Activated CD4-positive, CD25-positive, alpha-beta regulatory T cell treated with anti-CD3 and anti-CD28 coated beads, Interleukin-2, amount 50 U/mL, for 16 hours (primary cell): ENCODE results near the gene PIK3C2B.

Experiments
- DNase-seq: peaks from one replicate; pipeline ENCODE4 v3.0.0-alpha.2; 2020; ENCODE audit warnings: low read depth, low spot score

PIK3C2B gene

GRCh38 chr1:204461331-204462228 lies 33.0 kb downstream of the PIK3C2B start:
- DNase-seq = no peak

GRCh38 chr1:204460346-204460745 lies 34.3 kb downstream of the PIK3C2B start:
- DNase-seq = no peak

GRCh38 chr1:204459706-204460105 lies 34.9 kb downstream of the PIK3C2B start:
- DNase-seq = no peak

GRCh38 chr1:204457666-204458065 lies 36.9 kb downstream of the PIK3C2B start:
- no peak for DNase-seq

- DNase-seq = no peak
These were observed 37.7 kb downstream of the PIK3C2B start for GRCh38 chr1:204456826-204457442.

GRCh38 chr1:204455831-204456145 lies 38.8 kb downstream of the PIK3C2B start:
- DNase-seq = no peak

GRCh38 chr1:204455063-204455830 lies 39.4 kb downstream of the PIK3C2B start:
- no peak for DNase-seq

- DNase-seq = no peak
These were observed 40.1 kb downstream of the PIK3C2B start for GRCh38 chr1:204454476-204454875.

GRCh38 chr1:204453141-204453772 lies 41.3 kb downstream of the PIK3C2B start:
- DNase-seq = peak; percentile 55

- no peak for DNase-seq
These were observed 43.1 kb downstream of the PIK3C2B start for GRCh38 chr1:204451352-204452124.

- no peak for DNase-seq
These were observed 43.9 kb downstream of the PIK3C2B start for GRCh38 chr1:204450461-204451257.

GRCh38 chr1:204449678-204450280 lies 44.8 kb downstream of the PIK3C2B start:
- no peak for DNase-seq

GRCh38 chr1:204448991-204449677 lies 45.5 kb downstream of the PIK3C2B start:
- DNase-seq = no peak

- DNase-seq = no peak
These were observed 46.2 kb downstream of the PIK3C2B start for GRCh38 chr1:204448344-204448964.

GRCh38 chr1:204447736-204448135 lies 46.9 kb downstream of the PIK3C2B start:
- no peak for DNase-seq

GRCh38 chr1:204447190-204447589 lies 47.4 kb downstream of the PIK3C2B start:
- no peak for DNase-seq

GRCh38 chr1:204446413-204447111 lies 48.0 kb downstream of the PIK3C2B start:
- peak; percentile 63 for DNase-seq

GRCh38 chr1:204445860-204446412 lies 48.7 kb downstream of the PIK3C2B start:
- no peak for DNase-seq
